MCF 10A (cell line): ENCODE data around the gene MEF2C. TPM values are rescaled to one million over a fixed set of nuclear protein-coding genes. Genes with fewer than 3 reads are reported as not detected.

Experiments used
- BruUV-seq: library from RNA; stranded (reverse); fragments of 400-500 nt; replicated peaks from 2 replicates; lab custom pipeline; 2021; lab: Mats Ljungman, UMichigan
- CTCF ChIA-PET: fragments of 300-600 bp; sonication (Branson Sonifier 250); formaldehyde crosslinking; extraction: SDS; loops from one replicate; lab custom pipeline; 2021; ENCODE audit warnings: antibody characterized with exemption, inconsistent platforms; lab: Yijun Ruan, JAX
- POLR2A ChIA-PET: fragments of 300-600, 350-650 bp; sonication (Branson Sonifier 250); formaldehyde crosslinking; extraction: SDS; loops from one replicate; lab custom pipeline; 2020; ENCODE audit warnings: antibody characterized with exemption, inconsistent platforms; lab: Yijun Ruan, JAX
- DNase-seq: peaks from one replicate; pipeline ENCODE4 v3.0.0-alpha.2; 2018; ENCODE audit not compliant: unreplicated experiment
- H3K27ac Mint-ChIP-seq: one replicate; pipeline ENCODE4 v1.8.0; 2022; ENCODE audit warnings: mild to moderate bottlenecking, low read depth, mixed read lengths; ENCODE audit not compliant: unreplicated experiment
- H3K27me3 Mint-ChIP-seq: one replicate; pipeline ENCODE4 v1.8.0; 2022; ENCODE audit warnings: mixed read lengths; ENCODE audit not compliant: insufficient read depth, unreplicated experiment
- H3K36me3 Mint-ChIP-seq: one replicate; pipeline ENCODE4 v1.8.0; 2022; ENCODE audit warnings: mild to moderate bottlenecking, moderate library complexity, mixed read lengths; ENCODE audit not compliant: insufficient read depth, unreplicated experiment
- H3K4me1 Mint-ChIP-seq: one replicate; pipeline ENCODE4 v1.8.0; 2022; ENCODE audit warnings: mixed read lengths; ENCODE audit not compliant: insufficient read depth, unreplicated experiment
- H3K4me3 Mint-ChIP-seq: one replicate; pipeline ENCODE4 v1.8.0; 2022; ENCODE audit warnings: mild to moderate bottlenecking, moderate library complexity, mixed read lengths; ENCODE audit not compliant: unreplicated experiment
- H3K9me3 Mint-ChIP-seq: one replicate; pipeline ENCODE4 v1.8.0; 2022; ENCODE audit warnings: mixed read lengths; ENCODE audit not compliant: unreplicated experiment
- intact Hi-C: fragments of 100-400 bp; cut with micrococcal nuclease; formaldehyde crosslinking; loops from 2 replicates; pipeline ENCODE4 v1.14.1; 2022
- total RNA-seq: library from RNA; stranded (reverse); gene quantifications from 2 replicates; pipeline ENCODE4 v1.2.3, GENCODE V29; 2022
- TF ChIP-seq, protein P1 (sequence below): fragments of 200-600 bp; IDR thresholded peaks from one replicate; pipeline ENCODE4 v1.8.0; 2022; ENCODE audit warnings: antibody characterized with exemption, mild to moderate bottlenecking; ENCODE audit not compliant: unreplicated experiment

Gene MEF2C
- total RNA-seq, 1 experiment from 2014 or later = 0.05 TPM

DNA sequence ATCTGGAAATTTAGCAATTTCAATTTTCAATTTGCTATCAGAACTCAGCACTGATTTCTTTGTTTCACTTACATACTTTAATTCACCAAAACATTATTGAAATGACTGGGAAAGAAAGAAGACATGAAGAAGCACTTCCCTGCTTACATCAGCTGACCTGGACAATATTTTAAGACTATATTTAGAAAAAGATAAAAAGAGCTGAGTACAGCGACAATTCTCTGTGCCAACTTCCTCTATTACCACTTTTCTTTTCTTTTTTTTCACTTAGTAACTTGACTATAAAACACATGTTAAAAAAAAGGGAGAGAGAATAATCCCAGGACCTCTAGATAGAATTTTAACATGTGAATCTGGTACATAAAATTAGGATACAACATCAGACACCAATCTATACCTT, 35.6 kb downstream of the MEF2C start:
- Mint-ChIP-seq H3K27me3 (peaks cover 52% of the 10 kb centered on the region), H3K27ac (no peak overlapping the region), H3K4me3 (no peak overlapping the region), H3K36me3 (no peaks in the 10 kb centered on the region), H3K9me3 (no peaks in the 10 kb centered on the region), H3K4me1 (no peaks in the 10 kb centered on the region)
- BruUV-seq = no TSS peak
- intact Hi-C loops = no loop called here
- ChIA-PET POLR2A (no interaction called here), CTCF (no interaction called here)
- no peak for DNase-seq
- TF ChIP-seq, protein P1, sequence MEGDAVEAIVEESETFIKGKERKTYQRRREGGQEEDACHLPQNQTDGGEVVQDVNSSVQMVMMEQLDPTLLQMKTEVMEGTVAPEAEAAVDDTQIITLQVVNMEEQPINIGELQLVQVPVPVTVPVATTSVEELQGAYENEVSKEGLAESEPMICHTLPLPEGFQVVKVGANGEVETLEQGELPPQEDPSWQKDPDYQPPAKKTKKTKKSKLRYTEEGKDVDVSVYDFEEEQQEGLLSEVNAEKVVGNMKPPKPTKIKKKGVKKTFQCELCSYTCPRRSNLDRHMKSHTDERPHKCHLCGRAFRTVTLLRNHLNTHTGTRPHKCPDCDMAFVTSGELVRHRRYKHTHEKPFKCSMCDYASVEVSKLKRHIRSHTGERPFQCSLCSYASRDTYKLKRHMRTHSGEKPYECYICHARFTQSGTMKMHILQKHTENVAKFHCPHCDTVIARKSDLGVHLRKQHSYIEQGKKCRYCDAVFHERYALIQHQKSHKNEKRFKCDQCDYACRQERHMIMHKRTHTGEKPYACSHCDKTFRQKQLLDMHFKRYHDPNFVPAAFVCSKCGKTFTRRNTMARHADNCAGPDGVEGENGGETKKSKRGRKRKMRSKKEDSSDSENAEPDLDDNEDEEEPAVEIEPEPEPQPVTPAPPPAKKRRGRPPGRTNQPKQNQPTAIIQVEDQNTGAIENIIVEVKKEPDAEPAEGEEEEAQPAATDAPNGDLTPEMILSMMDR = no peak

DNA sequence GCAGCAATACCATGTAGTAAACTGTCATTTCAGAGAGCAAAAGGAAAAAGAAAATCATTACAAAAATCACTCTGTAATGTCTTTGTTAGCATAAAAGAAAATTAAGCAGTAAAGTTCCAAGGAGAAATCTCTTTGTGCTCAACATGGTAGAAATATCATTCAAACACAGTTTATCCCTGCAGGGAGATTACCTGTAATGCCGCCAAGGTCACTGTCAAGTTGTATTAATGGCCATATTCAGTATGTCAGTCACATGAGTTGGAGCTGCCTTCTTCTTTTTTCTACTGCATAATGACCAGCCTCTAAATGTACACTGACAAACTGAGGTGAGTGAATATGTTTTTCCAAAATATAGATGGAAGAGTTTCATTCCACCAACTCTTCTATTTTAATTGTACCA, 36.5 kb downstream of the MEF2C start:
- POLR2A ChIA-PET = interaction anchor here (0.6 kb wide), 1 partner anchor 74 kb away, joined by 3 read pairs; no protein-coding TSS in a partner anchor
- no TSS peak for BruUV-seq
- no peaks in the 10 kb centered on the region for H3K9me3 Mint-ChIP-seq
- intact Hi-C loops = no loop called here
- peaks cover 61% of the 10 kb centered on the region for H3K27me3 Mint-ChIP-seq
- TF ChIP-seq, protein P1 = no peak
- no peak overlapping the region for H3K27ac Mint-ChIP-seq
- DNase-seq = no peak
- no peak overlapping the region for H3K4me3 Mint-ChIP-seq
- H3K4me1 Mint-ChIP-seq = no peaks in the 10 kb centered on the region
- CTCF ChIA-PET = no interaction called here
- no peaks in the 10 kb centered on the region for H3K36me3 Mint-ChIP-seq

DNA sequence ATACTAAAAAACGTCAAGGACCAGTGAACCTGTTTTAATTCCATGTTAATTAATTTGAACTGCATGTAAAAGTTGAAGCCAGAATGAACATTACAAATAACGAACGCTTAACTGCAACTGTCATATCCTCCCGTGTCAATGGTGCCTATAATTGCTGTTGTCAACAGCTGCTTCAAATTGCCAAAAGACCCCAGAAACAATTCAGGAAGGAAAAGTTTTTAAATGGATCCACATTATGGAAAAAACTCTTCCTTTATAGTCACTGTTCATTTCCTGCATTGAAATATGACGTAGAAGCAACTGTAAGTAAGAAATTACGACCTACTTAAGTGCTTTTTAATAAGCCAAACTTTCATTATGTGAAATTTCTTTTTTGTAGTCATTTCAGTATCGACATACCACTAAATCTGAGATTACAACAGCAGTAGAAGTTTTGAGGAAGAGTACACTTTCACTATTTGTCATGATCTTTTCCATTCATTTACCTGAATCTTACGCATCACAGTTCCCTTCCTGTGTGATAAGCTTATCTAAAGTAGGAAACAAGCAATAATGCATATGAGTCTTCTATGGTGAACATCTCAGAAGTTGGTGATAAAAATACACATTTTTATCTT, 37.8 kb downstream of the MEF2C start:
- TF ChIP-seq, protein P1 = no peak
- Mint-ChIP-seq H3K27me3 (peaks cover 64% of the 10 kb centered on the region), H3K36me3 (no peaks in the 10 kb centered on the region), H3K9me3 (no peaks in the 10 kb centered on the region), H3K4me3 (no peak overlapping the region), H3K4me1 (no peaks in the 10 kb centered on the region), H3K27ac (no peak overlapping the region)
- ChIA-PET POLR2A (no interaction called here), CTCF (no interaction called here)
- intact Hi-C loops = no loop called here
- BruUV-seq = no TSS peak
- DNase-seq = no peak

DNA sequence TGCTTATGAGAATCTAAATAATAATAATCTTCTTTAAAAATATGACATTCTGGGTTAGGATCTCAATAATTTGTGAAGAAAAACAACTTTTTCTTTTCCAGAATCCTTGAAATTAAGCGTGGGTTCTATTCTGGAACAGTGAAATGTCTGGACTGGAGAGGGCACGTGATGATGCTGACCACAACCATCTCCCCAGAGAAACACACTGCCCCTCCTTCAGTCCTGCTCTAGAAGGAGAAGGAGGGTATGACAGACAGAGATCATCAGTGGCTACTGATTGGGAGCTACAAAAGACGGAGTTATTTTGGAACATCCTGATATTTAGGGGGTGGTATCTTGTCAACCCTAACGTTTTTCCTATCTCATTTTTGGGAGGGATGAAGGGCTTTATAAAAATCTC, 40.2 kb downstream of the MEF2C start:
- Mint-ChIP-seq H3K36me3 (no peaks in the 10 kb centered on the region), H3K9me3 (no peaks in the 10 kb centered on the region), H3K27ac (no peak overlapping the region), H3K4me3 (no peak overlapping the region), H3K4me1 (no peaks in the 10 kb centered on the region), H3K27me3 (peaks cover 81% of the 10 kb centered on the region)
- no TSS peak for BruUV-seq
- TF ChIP-seq, protein P1 = no peak
- intact Hi-C loops = no loop called here
- DNase-seq = no peak
- ChIA-PET CTCF (no interaction called here), POLR2A (no interaction called here)
